Astrocyte (in vitro differentiated cells and primary cell): ENCODE measurements around the gene CCDC68. TPM values are rescaled to one million over a fixed set of nuclear protein-coding genes. Genes with fewer than 3 reads are reported as not detected.

Source experiments
- DNase-seq: peaks from one replicate; pipeline ENCODE4 v3.0.0-alpha.2; 2010; ENCODE audit warnings: low read depth
- FAIRE-seq: peaks from 2 replicates; lab custom pipeline; 2011; peaks lifted over from hg19 to GRCh38; lab: Jason Lieb, UNC
- H2AFZ ChIP-seq: 2 replicates; pipeline ENCODE4 v1.6.0; 2012; ENCODE audit warnings: low read depth, low read length, inconsistent platforms
- H3K27ac ChIP-seq: 2 replicates; pipeline ENCODE4 v1.5.1; 2011; ENCODE audit warnings: low read depth, low read length, inconsistent platforms
- H3K27me3 ChIP-seq: 2 replicates; pipeline ENCODE4 v1.6.0; 2011; ENCODE audit warnings: low read length, inconsistent platforms; ENCODE audit not compliant: insufficient read depth
- H3K36me3 ChIP-seq: 2 replicates; pipeline ENCODE4 v1.5.1; 2011; ENCODE audit warnings: low read length, inconsistent platforms; ENCODE audit not compliant: insufficient read depth
- H3K4me1 ChIP-seq: 2 replicates; pipeline ENCODE4 v1.5.1; 2011; ENCODE audit warnings: low read length, inconsistent platforms; ENCODE audit not compliant: insufficient read depth
- H3K4me2 ChIP-seq: 2 replicates; pipeline ENCODE4 v1.6.0; 2012; ENCODE audit warnings: low read length, inconsistent platforms
- H3K4me3 ChIP-seq: 2 replicates; pipeline ENCODE4 v1.5.1; 2011; ENCODE audit warnings: low read depth, mild to moderate bottlenecking, low read length, inconsistent platforms; ENCODE audit not compliant: insufficient read depth
- H3K79me2 ChIP-seq: 2 replicates; pipeline ENCODE4 v1.6.0; 2012; ENCODE audit warnings: mild to moderate bottlenecking, low read length, inconsistent platforms; ENCODE audit not compliant: insufficient read depth
- H3K9ac ChIP-seq: 2 replicates; pipeline ENCODE4 v1.6.0; 2012; ENCODE audit warnings: mild to moderate bottlenecking, low read length, inconsistent platforms
- H3K9me3 ChIP-seq: 2 replicates; pipeline ENCODE4 v1.5.1; 2012; ENCODE audit warnings: low read depth, mild to moderate bottlenecking, low read length, inconsistent platforms; ENCODE audit not compliant: insufficient read depth
- H4K20me1 ChIP-seq: 2 replicates; pipeline ENCODE4 v1.6.0; 2012; ENCODE audit warnings: low read length, inconsistent platforms; ENCODE audit not compliant: insufficient read depth
- H3K27ac Mint-ChIP-seq: one replicate; pipeline ENCODE4 v1.8.0; 2021; ENCODE audit warnings: mild to moderate bottlenecking, mixed read lengths; ENCODE audit not compliant: unreplicated experiment
- H3K27me3 Mint-ChIP-seq: one replicate; pipeline ENCODE4 v1.8.0; 2021; ENCODE audit warnings: low read depth, mixed read lengths; ENCODE audit not compliant: unreplicated experiment
- H3K36me3 Mint-ChIP-seq: one replicate; pipeline ENCODE4 v1.8.0; 2021; ENCODE audit warnings: low read depth, mixed read lengths; ENCODE audit not compliant: unreplicated experiment
- H3K4me1 Mint-ChIP-seq: one replicate; pipeline ENCODE4 v1.8.0; 2021; ENCODE audit warnings: low read depth, mixed read lengths; ENCODE audit not compliant: unreplicated experiment
- H3K4me3 Mint-ChIP-seq: one replicate; pipeline ENCODE4 v1.8.0; 2021; ENCODE audit warnings: mild to moderate bottlenecking, moderate library complexity, mixed read lengths; ENCODE audit not compliant: unreplicated experiment
- H3K9me3 Mint-ChIP-seq: one replicate; pipeline ENCODE4 v1.8.0; 2021; ENCODE audit warnings: mild to moderate bottlenecking, mixed read lengths; ENCODE audit not compliant: unreplicated experiment
- EZH2 ChIP-seq: IDR thresholded peaks from 2 replicates; pipeline ENCODE4 v1.6.1; 2012; ENCODE audit warnings: mild to moderate bottlenecking, low read length, inconsistent platforms; ENCODE audit not compliant: insufficient read depth
- total RNA-seq: library from RNA; stranded (reverse); gene quantifications from 2 replicates; pipeline ENCODE4 v1.2.1, GENCODE V29; 2021
- TF ChIP-seq, protein P1 (sequence below): IDR thresholded peaks from 2 replicates; pipeline ENCODE4 v1.5.1; 2011; ENCODE audit warnings: low read depth, mild to moderate bottlenecking, inconsistent platforms, low read length, moderate library complexity; ENCODE audit not compliant: insufficient read depth

CCDC68 gene
- total RNA-seq, 1 donor from 2014 or later = 2.2 TPM

GRCh38 chr18:54952026-54952425, 7.2 kb downstream of the CCDC68 start:
- Histone ChIP-seq H3K9ac (no peak overlapping the region), H3K79me2 (no peaks in the 10 kb centered on the region), H3K36me3 (no peaks in the 10 kb centered on the region), H4K20me1 (no peaks in the 10 kb centered on the region), H3K4me2 (no peak overlapping the region), H3K27me3 (no peaks in the 10 kb centered on the region), H2AFZ (no peak overlapping the region), H3K9me3 (no peaks in the 10 kb centered on the region), H3K4me1 (no peaks in the 10 kb centered on the region), H3K27ac (no peak overlapping the region), H3K4me3 (no peak overlapping the region)
- DNase-seq = no peak
- no peak overlapping the region for H3K27ac Mint-ChIP-seq
- no peaks in the 10 kb centered on the region for H3K27me3 Mint-ChIP-seq
- no peak overlapping the region for H3K4me3 Mint-ChIP-seq
- TF ChIP-seq, protein P1, sequence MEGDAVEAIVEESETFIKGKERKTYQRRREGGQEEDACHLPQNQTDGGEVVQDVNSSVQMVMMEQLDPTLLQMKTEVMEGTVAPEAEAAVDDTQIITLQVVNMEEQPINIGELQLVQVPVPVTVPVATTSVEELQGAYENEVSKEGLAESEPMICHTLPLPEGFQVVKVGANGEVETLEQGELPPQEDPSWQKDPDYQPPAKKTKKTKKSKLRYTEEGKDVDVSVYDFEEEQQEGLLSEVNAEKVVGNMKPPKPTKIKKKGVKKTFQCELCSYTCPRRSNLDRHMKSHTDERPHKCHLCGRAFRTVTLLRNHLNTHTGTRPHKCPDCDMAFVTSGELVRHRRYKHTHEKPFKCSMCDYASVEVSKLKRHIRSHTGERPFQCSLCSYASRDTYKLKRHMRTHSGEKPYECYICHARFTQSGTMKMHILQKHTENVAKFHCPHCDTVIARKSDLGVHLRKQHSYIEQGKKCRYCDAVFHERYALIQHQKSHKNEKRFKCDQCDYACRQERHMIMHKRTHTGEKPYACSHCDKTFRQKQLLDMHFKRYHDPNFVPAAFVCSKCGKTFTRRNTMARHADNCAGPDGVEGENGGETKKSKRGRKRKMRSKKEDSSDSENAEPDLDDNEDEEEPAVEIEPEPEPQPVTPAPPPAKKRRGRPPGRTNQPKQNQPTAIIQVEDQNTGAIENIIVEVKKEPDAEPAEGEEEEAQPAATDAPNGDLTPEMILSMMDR = no peak
- no peak for TF ChIP-seq EZH2
- no peak for FAIRE-seq
- H3K36me3 Mint-ChIP-seq = peaks cover 2% of the 10 kb centered on the region
- H3K9me3 Mint-ChIP-seq = peaks cover 2% of the 10 kb centered on the region
- no peaks in the 10 kb centered on the region for H3K4me1 Mint-ChIP-seq

DNA sequence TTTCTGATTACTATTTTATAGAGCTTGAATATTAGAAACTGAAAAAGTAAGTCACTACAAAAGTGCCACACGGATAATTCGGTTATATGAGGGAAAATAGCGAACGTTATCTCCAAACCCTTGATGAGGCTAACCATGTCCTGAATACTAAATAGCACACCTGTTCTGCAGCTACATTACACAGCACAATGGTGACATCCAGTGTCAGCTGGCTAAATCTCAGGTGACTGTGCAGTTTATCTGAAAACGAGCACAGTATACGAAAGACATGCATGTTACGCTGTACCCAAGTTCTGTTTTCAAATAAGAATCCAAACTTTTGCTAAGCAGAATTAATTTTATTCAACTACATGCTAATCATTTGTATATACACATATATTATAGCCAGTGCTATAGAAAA, 9.0 kb downstream of the CCDC68 start:
- H3K36me3 Mint-ChIP-seq = peaks cover 2% of the 10 kb centered on the region
- Histone ChIP-seq H3K36me3 (no peaks in the 10 kb centered on the region), H3K9me3 (no peaks in the 10 kb centered on the region), H2AFZ (no peak overlapping the region), H3K79me2 (no peaks in the 10 kb centered on the region), H3K4me2 (no peak overlapping the region), H3K4me1 (no peaks in the 10 kb centered on the region), H3K27me3 (no peaks in the 10 kb centered on the region), H4K20me1 (no peaks in the 10 kb centered on the region), H3K27ac (no peak overlapping the region), H3K9ac (no peak overlapping the region), H3K4me3 (no peak overlapping the region)
- no peak overlapping the region for H3K27ac Mint-ChIP-seq
- peaks cover 5% of the 10 kb centered on the region for H3K4me1 Mint-ChIP-seq
- FAIRE-seq (no peak), DNase-seq (no peak)
- H3K4me3 Mint-ChIP-seq = no peak overlapping the region
- H3K9me3 Mint-ChIP-seq = peaks cover 2% of the 10 kb centered on the region
- TF ChIP-seq EZH2 = no peak
- TF ChIP-seq, protein P1 = no peak
- no peaks in the 10 kb centered on the region for H3K27me3 Mint-ChIP-seq

GRCh38 chr18:54949588-54949987, 9.7 kb downstream of the CCDC68 start:
- Mint-ChIP-seq H3K9me3 (peaks cover 2% of the 10 kb centered on the region), H3K27ac (no peak overlapping the region), H3K4me3 (no peak overlapping the region), H3K36me3 (peaks cover 2% of the 10 kb centered on the region), H3K27me3 (no peaks in the 10 kb centered on the region), H3K4me1 (peaks cover 5% of the 10 kb centered on the region)
- Histone ChIP-seq H3K4me2 (no peak overlapping the region), H3K4me3 (no peak overlapping the region), H3K27ac (no peak overlapping the region), H2AFZ (no peak overlapping the region), H3K4me1 (no peaks in the 10 kb centered on the region), H3K9me3 (no peaks in the 10 kb centered on the region), H3K9ac (no peak overlapping the region), H3K36me3 (no peaks in the 10 kb centered on the region), H3K79me2 (no peaks in the 10 kb centered on the region), H4K20me1 (no peaks in the 10 kb centered on the region), H3K27me3 (no peaks in the 10 kb centered on the region)
- FAIRE-seq (no peak), DNase-seq (no peak)
- no peak for TF ChIP-seq EZH2
- TF ChIP-seq, protein P1 = no peak
